HG02610 (cell line): ENCODE measurements around the gene STIL.
"Not testable (repeated sequence)": the region's sequence is repeated elsewhere in the genome, so short reads cannot be mapped to it uniquely, and the experiment has no call there.

Experiments
- ATAC-seq: cut with Tn5 transposase; IDR thresholded peaks from one replicate; pipeline ENCODE4 v1.9.1; 2021; ENCODE audit warnings: mild to moderate bottlenecking, moderate library complexity; ENCODE audit not compliant: unreplicated experiment

The STIL gene

GRCh38 chr1:47323599-47324031 is 9.7 kb upstream of the STIL start:
- ATAC-seq: no peak

GRCh38 chr1:47319968-47320367 is 6.0 kb upstream of the STIL start:
- not testable (repeated sequence) for ATAC-seq

- ATAC-seq: no peak
These were observed 3.9 kb upstream of the STIL start for GRCh38 chr1:47317841-47318240.

DNA sequence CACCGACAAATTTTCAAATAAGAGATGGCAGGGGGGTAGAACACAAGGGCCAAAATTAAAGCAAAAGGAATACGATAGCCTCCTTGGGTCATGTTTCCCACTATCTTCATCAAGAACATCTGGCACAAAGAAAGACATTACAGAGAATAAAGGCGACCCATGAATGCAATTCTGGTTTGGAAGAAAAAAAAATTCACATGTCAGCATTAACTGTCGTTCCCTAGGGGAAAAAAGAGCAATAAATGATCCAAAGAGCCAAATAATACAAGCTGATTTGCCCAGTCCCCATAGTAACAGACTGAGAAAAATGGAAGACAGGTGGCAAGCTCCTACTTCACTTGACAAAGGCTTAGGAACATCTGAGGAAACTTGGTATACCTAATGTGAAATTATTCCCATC is 4.5 kb downstream of the STIL start:
- ATAC-seq: no peak

- ATAC-seq: no peak
These were observed 11.5 kb downstream of the STIL start for GRCh38 chr1:47302472-47302871.

DNA sequence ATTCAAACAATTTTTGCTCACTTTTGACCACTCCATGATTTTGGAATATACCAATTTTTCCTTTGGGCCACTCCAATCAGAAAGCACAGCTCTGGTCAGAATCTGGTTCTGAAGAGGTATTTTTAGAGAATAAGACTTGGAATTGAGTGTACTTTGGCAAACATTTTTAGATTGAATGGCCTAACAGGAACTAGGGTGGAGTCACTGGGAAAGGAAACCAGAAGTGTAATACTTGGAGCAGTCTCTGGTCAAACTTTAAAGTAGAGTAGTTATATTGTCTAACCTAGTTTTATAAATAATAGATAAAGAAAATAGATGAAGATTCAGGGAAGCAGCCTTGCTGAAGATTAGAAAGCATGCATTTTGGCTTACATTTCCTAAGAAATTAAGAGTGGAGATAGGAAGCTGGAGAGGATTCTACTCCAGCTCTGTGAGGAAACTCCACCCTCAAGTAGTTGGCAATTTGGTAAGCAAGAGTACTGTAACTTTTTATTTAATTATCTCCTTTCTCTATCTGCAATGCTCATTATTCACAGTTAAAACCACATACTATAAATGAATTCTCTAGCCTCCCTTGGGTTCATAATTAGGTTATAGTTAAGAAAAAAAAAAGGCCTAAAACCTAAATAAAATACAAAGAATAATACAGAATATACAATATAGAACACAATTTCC is 15.8 kb downstream of the STIL start:
- no peak for ATAC-seq

DNA sequence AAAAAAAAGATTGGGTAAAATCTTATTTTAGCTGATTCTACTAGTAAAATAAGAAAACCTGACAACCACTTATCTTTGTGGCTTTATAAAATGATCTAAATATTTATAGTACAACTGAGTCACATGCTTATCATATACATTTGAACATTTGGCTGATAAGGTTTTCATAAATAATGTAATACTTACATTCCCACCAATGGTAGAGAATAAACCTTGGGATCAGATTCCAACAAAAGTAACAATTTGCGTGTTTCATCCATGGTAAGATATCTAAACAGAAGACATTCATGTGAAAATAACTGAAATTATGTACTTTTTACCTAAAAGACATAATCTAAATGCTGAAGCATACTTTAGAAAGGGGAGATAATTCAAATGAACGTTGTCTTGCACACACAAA is 18.4 kb downstream of the STIL start:
- ATAC-seq: no peak

DNA sequence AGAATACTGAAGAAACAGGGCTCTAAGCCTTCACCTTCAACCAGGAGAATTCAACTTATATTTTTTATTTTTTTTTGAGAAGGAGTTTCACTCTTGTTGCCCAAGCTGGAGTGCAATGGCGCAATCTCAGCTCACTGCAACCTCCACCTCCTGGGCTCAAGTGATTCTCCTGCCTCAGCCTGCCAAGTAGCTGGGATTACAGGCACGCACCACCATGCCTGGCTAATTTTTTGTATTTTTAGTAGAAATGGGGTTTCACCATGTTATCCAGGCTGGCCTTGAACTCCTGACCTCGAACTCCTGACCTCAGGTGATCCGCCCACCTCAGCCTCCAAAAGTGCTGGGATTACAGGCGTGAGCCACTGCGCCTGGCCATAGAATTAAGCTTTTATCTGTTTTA is 19.1 kb downstream of the STIL start:
- ATAC-seq: not testable (repeated sequence)

GRCh38 chr1:47288116-47288515 is 25.8 kb downstream of the STIL start:
- ATAC-seq: not testable (repeated sequence)

DNA sequence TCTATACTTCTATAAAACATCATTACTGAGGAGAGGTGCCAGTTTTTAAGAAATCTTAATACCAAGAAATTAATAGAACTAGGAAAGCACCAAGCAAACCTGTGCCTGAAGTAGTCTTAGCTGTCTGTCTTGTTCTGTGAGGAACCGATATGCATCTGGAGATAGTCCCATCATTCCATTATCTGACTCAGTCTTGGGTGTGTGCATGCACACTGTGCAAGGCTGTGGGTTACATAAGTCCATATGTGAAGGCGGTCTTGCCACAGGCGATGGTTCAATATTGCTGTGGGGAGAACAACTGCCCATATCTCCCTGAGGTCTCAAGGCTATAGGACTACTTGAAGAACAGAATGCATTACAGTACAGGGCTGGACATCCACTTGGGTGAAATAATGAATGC is 33.8 kb downstream of the STIL start:
- no peak for ATAC-seq

GRCh38 chr1:47276850-47277249 is 37.1 kb downstream of the STIL start:
- ATAC-seq: no peak

- not testable (repeated sequence) for ATAC-seq
These were observed 38.1 kb downstream of the STIL start for GRCh38 chr1:47275811-47276210.

DNA sequence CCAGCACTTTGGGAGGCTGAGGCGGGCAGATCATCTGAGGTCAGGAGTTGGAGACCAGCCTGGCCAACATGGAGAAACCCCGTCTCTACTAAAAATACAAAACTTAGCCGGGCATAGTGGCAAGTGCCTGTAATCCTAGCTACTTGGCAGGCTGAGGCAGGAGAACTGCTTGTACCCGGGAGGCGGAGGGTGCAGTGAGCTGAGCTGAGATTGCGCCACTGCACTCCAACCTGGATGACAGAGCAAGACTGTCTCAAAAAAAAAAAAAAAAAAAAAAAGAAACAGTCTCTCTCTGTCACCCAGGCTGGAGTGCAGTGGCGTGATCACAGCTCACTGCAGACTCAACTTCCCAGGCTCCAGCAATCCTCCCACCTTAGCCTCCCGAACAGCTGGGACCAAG is 48.4 kb downstream of the STIL start:
- ATAC-seq: not testable (repeated sequence)

DNA sequence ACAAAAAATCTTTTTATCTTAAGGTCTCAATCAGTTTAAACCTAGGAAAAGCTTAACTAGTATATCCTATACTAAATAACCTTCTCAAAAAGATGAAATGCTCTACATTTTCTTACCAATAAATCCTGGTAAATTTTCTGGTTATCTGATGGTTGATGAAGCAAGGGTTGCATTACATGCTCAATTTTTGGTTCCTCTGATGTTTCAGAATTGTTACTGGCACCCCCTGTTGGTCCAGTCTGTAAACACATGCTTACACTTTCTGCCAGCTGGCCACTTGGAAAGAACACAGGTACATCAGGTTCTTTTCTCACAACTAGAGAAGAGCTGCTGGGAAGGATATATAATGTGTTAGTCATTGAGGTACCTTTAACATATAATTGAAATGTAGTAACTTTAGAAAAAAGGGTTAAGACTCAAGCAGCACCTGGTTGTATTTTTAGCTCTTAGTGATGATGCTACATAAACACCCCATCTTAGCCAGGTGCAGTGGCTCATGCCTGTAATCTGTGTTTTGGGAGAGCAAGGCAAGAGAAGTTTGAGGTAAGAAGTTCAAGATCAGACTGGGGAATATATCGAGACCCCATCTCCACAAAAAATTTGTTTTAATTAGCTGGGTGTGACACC is 51.0 kb downstream of the STIL start:
- peak; percentile 50 for ATAC-seq

- ATAC-seq: no peak
These were observed 56.7 kb downstream of the STIL start for GRCh38 chr1:47257224-47257623.

- ATAC-seq: no peak
These were observed 61.2 kb downstream of the STIL start for GRCh38 chr1:47252795-47253194.

- no peak for ATAC-seq
These were observed 61.6 kb downstream of the STIL start for GRCh38 chr1:47252369-47252768.

GRCh38 chr1:47249755-47250154 is 64.2 kb downstream of the STIL start:
- ATAC-seq: no peak

DNA sequence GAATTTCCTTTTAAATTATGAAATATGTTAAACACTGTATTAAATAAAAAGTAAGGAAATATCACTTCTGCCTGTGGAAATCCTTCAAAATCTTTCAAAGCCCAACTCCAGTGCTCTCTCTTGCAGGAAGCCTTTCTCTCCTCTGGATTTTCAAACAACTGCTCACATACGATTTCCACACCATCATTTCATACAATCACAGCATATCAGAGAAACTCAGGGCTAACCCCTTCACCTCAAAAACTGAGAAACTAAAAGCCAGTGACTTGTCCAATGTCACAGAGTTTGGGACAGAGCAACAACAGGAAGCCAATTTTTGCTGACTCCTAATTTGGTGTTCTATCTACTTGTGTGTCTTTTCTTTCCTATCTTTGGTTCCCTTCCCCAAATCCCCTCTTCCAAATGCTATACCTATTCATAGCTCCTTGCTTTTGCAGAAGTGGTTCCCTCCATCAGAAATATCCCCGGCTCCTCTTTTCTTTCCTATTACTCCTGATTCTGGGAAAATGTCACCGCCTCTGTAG is 69.5 kb downstream of the STIL start:
- no peak for ATAC-seq

DNA sequence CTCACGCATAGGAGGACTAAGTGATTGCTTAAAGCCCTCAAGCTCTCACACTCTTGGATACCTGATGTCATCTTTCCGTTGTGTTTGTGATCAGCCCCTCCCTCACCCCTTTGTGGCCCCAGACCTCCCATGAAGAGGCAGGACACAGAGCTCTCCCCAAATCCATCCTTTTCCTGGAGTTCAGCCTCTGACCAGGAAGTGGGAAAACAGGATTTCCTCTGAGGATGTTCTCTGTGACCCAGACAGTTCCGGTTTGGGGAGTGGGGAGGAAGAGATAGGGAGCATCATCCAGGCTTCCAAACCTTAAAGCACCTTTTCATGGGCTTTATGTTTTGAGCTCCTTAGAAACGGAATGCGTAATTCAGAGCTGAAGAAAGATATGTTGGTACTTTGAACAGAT is 70.0 kb downstream of the STIL start:
- no peak for ATAC-seq

DNA sequence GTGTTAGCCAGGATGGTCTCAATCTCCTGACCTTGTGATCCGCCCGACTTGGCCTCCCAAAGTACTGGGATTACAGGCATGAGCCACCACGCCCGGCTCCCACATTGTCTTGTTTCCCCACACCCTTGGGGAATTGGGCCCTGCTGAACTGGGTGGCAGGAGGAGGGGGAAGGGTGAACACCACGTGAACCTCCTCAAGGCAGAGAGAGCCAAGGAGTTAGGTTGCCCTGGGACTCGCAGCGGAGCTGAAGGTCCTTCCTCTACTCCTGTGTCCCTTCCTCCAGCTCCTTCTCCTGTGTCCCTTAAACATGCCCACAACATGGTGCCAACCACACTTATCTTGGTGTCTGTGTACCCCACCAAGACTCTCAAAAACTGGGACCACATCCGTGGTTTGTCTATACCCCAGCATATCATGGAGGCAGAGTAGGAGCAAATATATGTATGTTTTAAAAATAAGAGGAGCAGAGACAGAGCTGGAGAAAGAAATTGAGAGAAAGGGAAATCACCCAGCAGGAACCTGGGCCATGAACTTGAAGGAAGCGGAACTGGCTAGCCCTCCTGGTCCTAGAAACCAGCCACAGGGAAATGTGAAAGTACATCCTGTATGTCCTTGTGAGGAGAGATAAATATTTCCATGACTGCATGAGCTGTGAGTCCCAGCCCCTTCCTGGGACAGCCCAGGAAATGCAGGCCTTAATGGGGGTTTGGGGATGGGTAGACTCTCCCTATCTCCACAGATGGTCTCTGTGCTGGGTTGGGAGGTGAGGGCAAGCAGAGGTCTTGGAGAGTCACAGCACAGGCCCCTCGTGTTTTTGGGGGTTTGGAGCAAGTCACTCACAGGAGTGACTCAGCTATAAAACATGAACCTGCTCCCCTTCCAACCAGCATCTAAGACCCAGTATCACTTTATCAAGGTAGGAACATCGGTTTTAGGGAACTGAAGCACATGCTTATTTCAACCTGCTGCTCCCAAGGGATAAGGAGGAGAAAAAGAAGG is 72.5 kb downstream of the STIL start:
- ATAC-seq: no peak
